Gastroesophageal sphincter (tissue), 4 donors: ENCODE measurements around the gene GPX6. TPM values are rescaled to one million over a fixed set of nuclear protein-coding genes. Genes with fewer than 3 reads are reported as not detected.
A peak's percentile ranks its signal among the peaks of the same experiment; 100 is the strongest.

ENCODE experiments used
- ATAC-seq: fragments of 150-250 bp; one replicate; pipeline ENCODE4 v1.9.1; 2016; ENCODE audit warnings: mild to moderate bottlenecking, moderate library complexity
- H3K27ac ChIP-seq, 4 donors: fragments of 200-600 bp; sonication (generic) in 3 of 4; 1 replicate in 3 of 4; 2 replicates in 1 of 4; pipeline ENCODE4 v1.5.1; 2016 to 2019
- H3K27me3 ChIP-seq: fragments of 200-600 bp; sonication (generic); one replicate; pipeline ENCODE4 v1.5.1; 2019
- H3K36me3 ChIP-seq, 2 donors: fragments of 200-600 bp; sonication (generic); one replicate each; pipeline ENCODE4 v1.5.1; 2019; ENCODE audit warnings: control low read depth in 1 of 2
- H3K4me1 ChIP-seq, 3 donors: fragments of 200-600 bp; sonication (generic); 1 replicate in 2 of 3; 2 replicates in 1 of 3; pipeline ENCODE4 v1.5.1; 2016 to 2019; ENCODE audit warnings: control low read depth in 2 of 3
- H3K4me3 ChIP-seq, 2 donors: fragments of 200-600 bp; sonication (generic); one replicate each; pipeline ENCODE4 v1.5.1; 2019; ENCODE audit warnings: mild to moderate bottlenecking in 1 of 2, moderate library complexity in 1 of 2
- H3K9me3 ChIP-seq, 3 donors: fragments of 200-600 bp; sonication (generic); one replicate each; pipeline ENCODE4 v1.5.1; 2017 to 2019; ENCODE audit warnings: control low read depth in 2 of 3
- EP300 ChIP-seq: sonication (generic); formaldehyde crosslinking; IDR thresholded peaks from one replicate; pipeline ENCODE4 v1.6.1; 2017; ENCODE audit warnings: antibody characterized with exemption, mild to moderate bottlenecking
- POLR2A ChIP-seq, 2 donors: fragments of 450-650 bp; IDR thresholded peaks; one replicate each; pipeline ENCODE4 v1.6.1; 2017; ENCODE audit warnings: antibody characterized with exemption in 2 of 2, mild to moderate bottlenecking in 2 of 2, moderate library complexity in 1 of 2
- POLR2AphosphoS5 ChIP-seq: sonication (generic); formaldehyde crosslinking; IDR thresholded peaks from one replicate; pipeline ENCODE4 v1.6.1; 2017; ENCODE audit warnings: antibody characterized with exemption
- WGBS, 2 donors: methylation state at CpG; one replicate each; pipeline ENCODE4 v1.1.5; 2018; ENCODE audit warnings: low coverage in 1 of 2; 5-methylcytosine and 5-hydroxymethylcytosine counted together
- total RNA-seq, 4 donors: library from RNA; depleted of rRNA; stranded (reverse); fragments of >200 nt; gene quantifications; one replicate each; pipeline ENCODE4 v1.1.0, GENCODE V29; 2016
- TF ChIP-seq, protein P1 (sequence below), 4 experiments: fragments of 200-600 bp in 2 of 4; fragments of 450-650 bp in 2 of 4; sonication (generic) in 1 of 4; IDR thresholded peaks; one replicate each; pipeline ENCODE4 v1.5.1; 2017 to 2019; ENCODE audit warnings: antibody characterized with exemption in 4 of 4, mild to moderate bottlenecking in 2 of 4, moderate library complexity in 2 of 4

The GPX6 gene
- total RNA-seq, 4 donors from 2014 or later, result not detected

DNA sequence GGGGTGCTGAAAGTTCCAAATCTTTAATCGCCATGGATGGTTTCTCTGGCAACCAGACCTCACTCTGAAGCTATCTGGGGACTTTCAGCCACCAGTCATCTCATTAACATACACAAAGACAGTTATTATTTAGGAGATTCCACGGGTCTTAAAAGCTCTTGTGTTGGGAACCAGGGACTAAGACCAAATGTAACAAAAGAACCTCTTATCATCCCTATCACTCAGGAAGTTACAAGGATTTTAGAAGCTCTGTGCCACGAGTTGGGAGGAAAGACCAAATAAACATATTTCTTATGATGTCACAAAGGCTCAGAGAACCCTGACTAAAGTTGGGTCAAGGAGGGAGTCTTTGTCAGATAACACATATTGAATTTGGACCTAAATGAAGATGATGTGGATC lies 17.7 kb downstream of the GPX6 start:
- no peak overlapping the region for H3K27ac ChIP-seq
- no peak for ATAC-seq
- H3K36me3 ChIP-seq, result no peaks in the 10 kb centered on the region
- no peaks in the 10 kb centered on the region for H3K4me1 ChIP-seq
- no peaks in the 10 kb centered on the region for H3K9me3 ChIP-seq
- H3K4me3 ChIP-seq, result no peak overlapping the region
- 29 to 36% methylated on average over 2 to 3 of the region's 3 CpGs for WGBS, 2 donors
- TF ChIP-seq POLR2A (IDR thresholded peaks at IDR 0.05) (no peak), POLR2AphosphoS5 (no peak), EP300 (no peak)
- TF ChIP-seq, protein P1, sequence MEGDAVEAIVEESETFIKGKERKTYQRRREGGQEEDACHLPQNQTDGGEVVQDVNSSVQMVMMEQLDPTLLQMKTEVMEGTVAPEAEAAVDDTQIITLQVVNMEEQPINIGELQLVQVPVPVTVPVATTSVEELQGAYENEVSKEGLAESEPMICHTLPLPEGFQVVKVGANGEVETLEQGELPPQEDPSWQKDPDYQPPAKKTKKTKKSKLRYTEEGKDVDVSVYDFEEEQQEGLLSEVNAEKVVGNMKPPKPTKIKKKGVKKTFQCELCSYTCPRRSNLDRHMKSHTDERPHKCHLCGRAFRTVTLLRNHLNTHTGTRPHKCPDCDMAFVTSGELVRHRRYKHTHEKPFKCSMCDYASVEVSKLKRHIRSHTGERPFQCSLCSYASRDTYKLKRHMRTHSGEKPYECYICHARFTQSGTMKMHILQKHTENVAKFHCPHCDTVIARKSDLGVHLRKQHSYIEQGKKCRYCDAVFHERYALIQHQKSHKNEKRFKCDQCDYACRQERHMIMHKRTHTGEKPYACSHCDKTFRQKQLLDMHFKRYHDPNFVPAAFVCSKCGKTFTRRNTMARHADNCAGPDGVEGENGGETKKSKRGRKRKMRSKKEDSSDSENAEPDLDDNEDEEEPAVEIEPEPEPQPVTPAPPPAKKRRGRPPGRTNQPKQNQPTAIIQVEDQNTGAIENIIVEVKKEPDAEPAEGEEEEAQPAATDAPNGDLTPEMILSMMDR (IDR thresholded peaks at IDR 0.05), result no peak
- H3K27me3 ChIP-seq, result peaks cover 18% of the 10 kb centered on the region

DNA sequence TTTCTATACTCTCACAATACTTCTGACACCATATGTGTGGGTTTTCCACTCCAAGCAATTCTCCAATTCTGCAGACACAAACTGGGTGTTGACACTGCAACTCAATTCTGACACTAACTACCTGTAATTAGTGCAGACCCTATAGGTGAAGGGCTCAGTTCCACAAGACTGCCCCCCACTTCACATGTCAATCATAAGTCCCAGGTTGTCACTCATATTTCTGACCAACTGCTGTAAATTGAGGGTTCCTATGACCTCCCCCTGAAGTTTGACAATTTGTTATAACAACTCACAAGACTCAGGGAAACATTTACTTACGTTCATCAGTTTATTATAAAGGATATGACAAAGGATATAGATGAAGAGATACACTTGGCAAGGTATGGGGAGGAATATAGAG lies 18.3 kb downstream of the GPX6 start:
- no peak for ATAC-seq
- 45 to 70% methylated on average over 1 of the region's 1 CpG for WGBS, 2 donors
- no peak for TF ChIP-seq POLR2AphosphoS5
- no peak for TF ChIP-seq POLR2A (IDR thresholded peaks at IDR 0.05)
- no peak for TF ChIP-seq EP300
- TF ChIP-seq, protein P1 (IDR thresholded peaks at IDR 0.05), result no peak

DNA sequence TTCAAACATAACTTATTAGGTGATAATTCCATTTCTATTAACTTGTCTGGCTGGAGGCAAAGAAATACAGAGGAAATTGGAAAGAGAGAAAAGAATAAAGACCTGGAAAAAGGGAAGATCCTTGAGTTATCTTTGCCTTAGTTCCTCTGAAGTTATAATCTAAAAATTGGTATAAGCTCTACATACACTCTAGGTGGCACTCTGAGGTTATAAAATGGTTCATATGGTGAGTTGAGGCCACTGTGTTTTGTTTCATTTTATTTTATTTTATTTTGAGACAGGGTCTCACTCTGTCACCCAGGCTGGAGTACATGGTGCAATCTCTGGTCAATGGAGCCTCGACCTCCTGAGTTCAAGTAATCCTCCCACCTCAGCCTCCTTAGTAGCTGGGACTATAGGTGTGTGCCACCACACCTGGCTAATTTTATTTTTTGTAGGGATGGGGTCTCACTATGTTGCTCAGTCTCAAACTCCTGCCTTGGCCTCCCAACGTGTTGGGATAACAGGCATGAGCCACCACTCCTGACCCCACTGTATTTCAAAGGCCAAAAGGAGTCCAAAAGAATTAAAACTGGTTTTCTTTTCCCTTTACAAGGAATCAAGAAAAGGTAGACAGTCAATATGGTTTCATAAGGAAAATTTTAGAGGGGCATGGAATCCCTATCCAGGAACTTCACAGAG lies 19.4 kb downstream of the GPX6 start:
- H3K27me3 ChIP-seq, result peaks cover 30% of the 10 kb centered on the region
- no peaks in the 10 kb centered on the region for H3K9me3 ChIP-seq
- no peaks in the 10 kb centered on the region for H3K36me3 ChIP-seq
- WGBS, 2 donors, result 0 to 21% methylated on average over 1 to 2 of the region's 2 CpGs
- TF ChIP-seq POLR2A (IDR thresholded peaks at IDR 0.05) (no peak), EP300 (no peak), POLR2AphosphoS5 (no peak)
- TF ChIP-seq, protein P1 (IDR thresholded peaks at IDR 0.05), result no peak
- no peaks in the 10 kb centered on the region for H3K4me1 ChIP-seq
- no peak overlapping the region for H3K4me3 ChIP-seq
- ATAC-seq, result no peak
- H3K27ac ChIP-seq, result no peak overlapping the region

More for the DNA sequence above, 18.3 kb downstream of the GPX6 start:
- no peaks in the 10 kb centered on the region for H3K36me3 ChIP-seq
- no peaks in the 10 kb centered on the region for H3K9me3 ChIP-seq
- no peak overlapping the region for H3K4me3 ChIP-seq
- peaks cover 22% of the 10 kb centered on the region for H3K27me3 ChIP-seq
- H3K4me1 ChIP-seq, result no peaks in the 10 kb centered on the region
- H3K27ac ChIP-seq, result no peak overlapping the region

DNA sequence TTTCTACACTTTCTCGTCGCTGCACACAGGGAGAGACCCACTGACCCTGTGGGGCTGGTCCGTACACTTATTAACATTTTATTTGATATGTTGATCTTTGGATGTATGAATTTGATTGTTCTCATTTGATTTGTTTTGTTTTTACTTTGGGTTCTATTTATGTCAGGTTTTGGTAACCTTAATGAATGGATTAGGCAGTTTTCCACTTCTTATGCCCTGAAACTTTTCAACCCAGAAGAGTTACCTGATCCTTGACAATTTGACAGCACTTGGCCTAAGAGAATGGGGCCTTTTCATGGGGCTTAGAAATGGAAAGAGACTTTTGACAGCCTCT lies 23.6 kb downstream of the GPX6 start:
- peaks cover 70% of the 10 kb centered on the region for H3K27me3 ChIP-seq
- no peak overlapping the region for H3K27ac ChIP-seq
- TF ChIP-seq, protein P1 (IDR thresholded peaks at IDR 0.05), result no peak
- TF ChIP-seq EP300 (no peak), POLR2A (IDR thresholded peaks at IDR 0.05) (no peak)
- H3K9me3 ChIP-seq, result no peaks in the 10 kb centered on the region
- no peak for ATAC-seq
- WGBS, 2 donors, result 53 to 69% methylated on average over 3 of the region's 3 CpGs
- peaks cover 0 to 7% (median 0%) of the 10 kb centered on the region in 3 donors for H3K4me1 ChIP-seq
- H3K4me3 ChIP-seq, result no peak overlapping the region
- H3K36me3 ChIP-seq, result no peaks in the 10 kb centered on the region

DNA sequence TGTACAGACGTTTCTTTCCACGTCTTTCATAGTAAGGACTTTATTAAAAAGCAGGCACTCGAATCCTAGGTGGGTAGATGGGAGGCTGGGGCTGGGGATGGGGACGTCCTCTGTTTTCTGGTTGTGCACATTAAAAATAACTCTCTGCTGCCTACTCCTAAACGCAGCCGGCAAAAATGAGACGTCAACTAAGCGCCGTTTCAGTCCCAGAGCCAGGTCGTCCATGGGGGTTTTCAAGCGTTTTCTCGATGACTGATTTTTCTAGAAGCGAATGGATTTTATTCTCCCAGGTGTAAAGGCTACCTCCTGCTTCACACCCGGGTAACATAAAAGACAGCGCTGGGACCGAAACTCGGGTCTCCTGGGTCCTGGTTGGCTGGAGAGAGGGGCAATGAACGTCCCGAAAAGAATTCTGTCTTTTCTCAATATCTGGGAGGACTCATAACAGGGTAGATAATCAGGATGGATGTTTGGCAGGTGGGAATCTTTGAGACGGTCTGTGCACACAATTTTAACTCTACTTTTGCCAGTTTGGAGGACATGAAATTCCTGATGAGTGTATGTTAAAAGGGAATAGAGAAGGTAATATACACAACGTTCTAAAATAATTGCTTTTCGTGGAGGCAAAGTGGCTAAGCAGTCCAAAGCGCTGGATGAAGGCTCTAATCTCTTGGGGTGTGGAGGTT lies 25.2 kb downstream of the GPX6 start:
- Histone ChIP-seq H3K9me3 (no peaks in the 10 kb centered on the region), H3K4me3 (peak overlapping the region in 1 of 2 donors; percentile 42), H3K27me3 (peaks cover 75% of the 10 kb centered on the region), H3K36me3 (no peaks in the 10 kb centered on the region), H3K4me1 (peaks cover 0 to 7% (median 0%) of the 10 kb centered on the region in 3 donors), H3K27ac (peak overlapping the region in 1 of 4 donors; percentile 61)
- TF ChIP-seq POLR2AphosphoS5 (no peak), POLR2A (IDR thresholded peaks at IDR 0.05) (no peak), EP300 (no peak)
- TF ChIP-seq, protein P1 (IDR thresholded peaks at IDR 0.05), result no peak
- WGBS, 2 donors, result 9 to 17% methylated on average over 11 to 21 of the region's 23 CpGs
- ATAC-seq, result peak; percentile 28
